Measurements from ENCODE around the gene CLPSL1. TPM values are rescaled to one million over a fixed set of nuclear protein-coding genes. Genes with fewer than 3 reads are reported as not detected.

CLPSL1 gene
- total RNA-seq, 2 donors from 2014 or later = not detected

GRCh38 chr6:35787266-35788218 is 6.7 kb downstream of the CLPSL1 start:
- intact Hi-C loops (cut with DNase I) = no loop called here
- no peak for DNase-seq (ENCODE audit: low spot score)

- intact Hi-C loops (cut with DNase I) = no loop called here
- DNase-seq (ENCODE audit: low spot score) = no peak
These were observed 7.7 kb downstream of the CLPSL1 start for GRCh38 chr6:35788423-35788982.

GRCh38 chr6:35790683-35791082 is 9.9 kb downstream of the CLPSL1 start:
- intact Hi-C loops (cut with DNase I) = no loop called here
- DNase-seq (ENCODE audit: low spot score) = no peak

- intact Hi-C loops (cut with DNase I) = no loop called here
- no peak for DNase-seq (ENCODE audit: low spot score)
These were observed 14.0 kb downstream of the CLPSL1 start for GRCh38 chr6:35794536-35795452.

- intact Hi-C loops (cut with DNase I) = no loop called here
- DNase-seq (ENCODE audit: low spot score) = no peak
These were observed 14.7 kb downstream of the CLPSL1 start for GRCh38 chr6:35795453-35796071.

- intact Hi-C loops (cut with DNase I) = no loop called here
These were observed 15.4 kb downstream of the CLPSL1 start for GRCh38 chr6:35796236-35796635.

GRCh38 chr6:35797837-35798526 is 17.2 kb downstream of the CLPSL1 start:
- intact Hi-C loops (cut with DNase I) = no loop called here
- no peak for DNase-seq (ENCODE audit: low spot score)

More at GRCh38 chr6:35796236-35796635, 15.4 kb downstream of the CLPSL1 start:
- no peak for DNase-seq (ENCODE audit: low spot score)

GRCh38 chr6:35798706-35799105 is 17.9 kb downstream of the CLPSL1 start:
- intact Hi-C loops (cut with DNase I) = no loop called here
- no peak for DNase-seq (ENCODE audit: low spot score)

- intact Hi-C loops (cut with DNase I) = no loop called here
- no peak for DNase-seq (ENCODE audit: low spot score)
These were observed 20.3 kb downstream of the CLPSL1 start for GRCh38 chr6:35801148-35801547.

- DNase-seq (ENCODE audit: low spot score) = no peak
- intact Hi-C loops (cut with DNase I) = no loop called here
These were observed 24.3 kb downstream of the CLPSL1 start, which contains the start of gene LHFPL5 for GRCh38 chr6:35804996-35805736. Gene LHFPL5, plus strand, starts transcription at chr6:35805352. Its CDS starts 319 bp downstream, at chr6:35805671.

- no peak for DNase-seq (ENCODE audit: low spot score)
- intact Hi-C loops (cut with DNase I) = no loop called here
These were observed 27.9 kb downstream of the CLPSL1 start for GRCh38 chr6:35808688-35809087.

- no peak for DNase-seq (ENCODE audit: low spot score)
- intact Hi-C loops (cut with DNase I) = no loop called here
These were observed 29.0 kb downstream of the CLPSL1 start for GRCh38 chr6:35809809-35810208.

- no peak for DNase-seq (ENCODE audit: low spot score)
- intact Hi-C loops (cut with DNase I) = no loop called here
These were observed 30.3 kb downstream of the CLPSL1 start for GRCh38 chr6:35810971-35811698.

- intact Hi-C loops (cut with DNase I) = no loop called here
- no peak for DNase-seq (ENCODE audit: low spot score)
These were observed 30.8 kb downstream of the CLPSL1 start for GRCh38 chr6:35811699-35811995.

GRCh38 chr6:35817515-35817914 is 36.7 kb downstream of the CLPSL1 start:
- no peak for DNase-seq (ENCODE audit: low spot score)
- intact Hi-C loops (cut with DNase I) = no loop called here

GRCh38 chr6:35823601-35824000 is 42.8 kb downstream of the CLPSL1 start:
- DNase-seq (ENCODE audit: low spot score) = no peak
- intact Hi-C loops (cut with DNase I) = no loop called here

GRCh38 chr6:35824552-35825192 is 43.9 kb downstream of the CLPSL1 start:
- intact Hi-C loops (cut with DNase I) = no loop called here
- no peak for DNase-seq (ENCODE audit: low spot score)
